ENCODE results near the gene MEAK7.

DNA sequence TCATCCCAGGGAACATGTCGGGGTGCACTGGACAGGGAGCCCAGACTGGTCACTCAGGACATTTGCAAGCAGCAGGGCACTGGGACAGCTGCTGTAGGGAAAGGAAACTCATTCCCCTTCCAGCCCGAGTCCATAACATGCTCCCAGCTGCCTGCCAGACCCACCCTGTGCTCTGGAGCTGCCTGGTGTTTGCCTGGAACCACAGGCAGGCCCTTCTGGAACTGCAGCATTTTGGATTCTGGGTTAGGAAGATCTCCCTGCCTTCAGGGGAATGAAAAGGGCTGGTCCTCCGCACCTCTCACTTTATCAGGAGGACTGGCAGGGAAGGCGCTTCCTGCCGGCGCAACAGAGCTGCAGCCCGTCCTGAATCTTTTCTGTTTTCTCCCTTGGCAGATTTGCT lies 41.2 kb downstream of the MEAK7 start:
- TF ChIP-seq, protein P1, sequence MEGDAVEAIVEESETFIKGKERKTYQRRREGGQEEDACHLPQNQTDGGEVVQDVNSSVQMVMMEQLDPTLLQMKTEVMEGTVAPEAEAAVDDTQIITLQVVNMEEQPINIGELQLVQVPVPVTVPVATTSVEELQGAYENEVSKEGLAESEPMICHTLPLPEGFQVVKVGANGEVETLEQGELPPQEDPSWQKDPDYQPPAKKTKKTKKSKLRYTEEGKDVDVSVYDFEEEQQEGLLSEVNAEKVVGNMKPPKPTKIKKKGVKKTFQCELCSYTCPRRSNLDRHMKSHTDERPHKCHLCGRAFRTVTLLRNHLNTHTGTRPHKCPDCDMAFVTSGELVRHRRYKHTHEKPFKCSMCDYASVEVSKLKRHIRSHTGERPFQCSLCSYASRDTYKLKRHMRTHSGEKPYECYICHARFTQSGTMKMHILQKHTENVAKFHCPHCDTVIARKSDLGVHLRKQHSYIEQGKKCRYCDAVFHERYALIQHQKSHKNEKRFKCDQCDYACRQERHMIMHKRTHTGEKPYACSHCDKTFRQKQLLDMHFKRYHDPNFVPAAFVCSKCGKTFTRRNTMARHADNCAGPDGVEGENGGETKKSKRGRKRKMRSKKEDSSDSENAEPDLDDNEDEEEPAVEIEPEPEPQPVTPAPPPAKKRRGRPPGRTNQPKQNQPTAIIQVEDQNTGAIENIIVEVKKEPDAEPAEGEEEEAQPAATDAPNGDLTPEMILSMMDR (IDR thresholded peaks at IDR 0.05) = no peak
- no peak for TF ChIP-seq POLR2A (IDR thresholded peaks at IDR 0.05)
- TF ChIP-seq POLR2AphosphoS5 (IDR thresholded peaks at IDR 0.05; ENCODE audit: insufficient read depth in 1 of 2, low read depth in 1 of 2) = no peak
